Neural cell (in vitro differentiated cells): ENCODE results near the gene METAP2. TPM values are rescaled to one million over a fixed set of nuclear protein-coding genes. Genes with fewer than 3 reads are reported as not detected.

ENCODE experiments used
- H2AFZ ChIP-seq: fragments of 200-600, 300-800 bp; sonication (generic), shearing (Covaris generic); 2 replicates; pipeline ENCODE4 v1.6.0; 2014; ENCODE audit warnings: low read depth, mild to moderate bottlenecking, antibody characterized with exemption, low read length, moderate library complexity
- H3F3A ChIP-seq: fragments of 200-600 bp; shearing (Covaris generic); 2 replicates; pipeline ENCODE4 v1.6.1; 2016; ENCODE audit warnings: mild to moderate bottlenecking, moderate library complexity, mixed read lengths, antibody characterized with exemption, low read length; ENCODE audit not compliant: insufficient read depth, poor library complexity, severe bottlenecking
- H3K27ac ChIP-seq: fragments of 200-600, 300-800 bp; sonication (generic), shearing (Covaris generic); 2 replicates; pipeline ENCODE4 v1.5.1; 2014; ENCODE audit warnings: mild to moderate bottlenecking, low read length, moderate library complexity
- H3K27me3 ChIP-seq: fragments of 300-800, 200-600 bp; sonication (generic), shearing (Covaris generic); 2 replicates; pipeline ENCODE4 v1.6.0; 2014; ENCODE audit warnings: mild to moderate bottlenecking, low read depth, low read length, moderate library complexity; ENCODE audit not compliant: insufficient read depth
- H3K36me3 ChIP-seq: fragments of 300-800, 200-600 bp; sonication (generic), shearing (Covaris generic); 2 replicates; pipeline ENCODE4 v1.5.1; 2014; ENCODE audit warnings: mild to moderate bottlenecking, antibody characterized with exemption, low read length, moderate library complexity; ENCODE audit not compliant: insufficient read depth
- H3K4me2 ChIP-seq: fragments of 300-800, 200-600 bp; sonication (generic), shearing (Covaris generic); 2 replicates; pipeline ENCODE4 v1.6.0; 2014; ENCODE audit warnings: mild to moderate bottlenecking, low read length
- H3K4me3 ChIP-seq: fragments of 300-800, 200-600 bp; sonication (generic), shearing (Covaris generic); 2 replicates; pipeline ENCODE4 v1.5.1; 2014; ENCODE audit warnings: mild to moderate bottlenecking, low read length, moderate library complexity
- H3K79me2 ChIP-seq: fragments of 200-600 bp; shearing (Covaris generic); replicated peaks from 2 replicates; pipeline ENCODE4 v1.6.0; 2014; ENCODE audit warnings: mild to moderate bottlenecking, low read length, moderate library complexity; ENCODE audit not compliant: insufficient read depth
- H3K9ac ChIP-seq: fragments of 300-800, 200-600 bp; sonication (generic), shearing (Covaris generic); 2 replicates; pipeline ENCODE4 v1.6.1; 2016; ENCODE audit warnings: mild to moderate bottlenecking, low read length, mixed read lengths
- H3K9me2 ChIP-seq: fragments of 200-600 bp; shearing (Covaris generic); 2 replicates; pipeline ENCODE4 v1.6.1; 2016; ENCODE audit warnings: mild to moderate bottlenecking, low read length, mixed read lengths; ENCODE audit not compliant: insufficient read depth
- H3K9me3 ChIP-seq: fragments of 200-600, 300-800 bp; sonication (generic), shearing (Covaris generic); 2 replicates; pipeline ENCODE4 v1.6.1; 2016; ENCODE audit warnings: mild to moderate bottlenecking, mixed run types, low read length, moderate library complexity, mixed read lengths
- H4K20me1 ChIP-seq: fragments of 200-600 bp; shearing (Covaris generic); 2 replicates; pipeline ENCODE4 v1.6.1; 2016; ENCODE audit warnings: mild to moderate bottlenecking, mixed run types; ENCODE audit not compliant: insufficient read depth
- CTCF ChIP-seq: fragments of 450-650 bp; IDR thresholded peaks from 2 replicates; pipeline ENCODE4 v1.5.1; 2014; ENCODE audit warnings: antibody characterized with exemption, mild to moderate bottlenecking, moderate library complexity; ENCODE audit not compliant: poor library complexity, severe bottlenecking
- EP300 ChIP-seq: fragments of 450-650 bp; conservative IDR thresholded peaks from 2 replicates; pipeline ENCODE4 v1.6.1; 2014; ENCODE audit warnings: antibody characterized with exemption, mild to moderate bottlenecking, moderate library complexity; ENCODE audit not compliant: poor library complexity, severe bottlenecking
- EZH2 ChIP-seq: fragments of 200-600, 300-800 bp; shearing (Covaris generic), sonication (generic); IDR thresholded peaks from 2 replicates; pipeline ENCODE4 v1.6.1; 2014; ENCODE audit warnings: antibody characterized with exemption, low read length, borderline replicate concordance, mild to moderate bottlenecking; ENCODE audit not compliant: insufficient read depth, poor library complexity, severe bottlenecking
- MXI1 ChIP-seq: fragments of 450-650 bp; conservative IDR thresholded peaks from 2 replicates; pipeline ENCODE4 v1.6.1; 2014; ENCODE audit warnings: antibody characterized with exemption, mild to moderate bottlenecking; ENCODE audit not compliant: poor library complexity, severe bottlenecking
- POLR2AphosphoS5 ChIP-seq: IDR thresholded peaks from 2 replicates; pipeline ENCODE4 v1.6.1; 2012
- RAD21 ChIP-seq: fragments of 450-650 bp; conservative IDR thresholded peaks from 2 replicates; pipeline ENCODE4 v1.6.1; 2014; ENCODE audit warnings: antibody characterized with exemption, mild to moderate bottlenecking, moderate library complexity
- REST ChIP-seq: IDR thresholded peaks from 2 replicates; pipeline ENCODE4 v1.6.1; 2012; ENCODE audit warnings: borderline replicate concordance
- SMC3 ChIP-seq: fragments of 450-650 bp; conservative IDR thresholded peaks from 2 replicates; pipeline ENCODE4 v1.6.1; 2014; ENCODE audit warnings: antibody characterized with exemption, mild to moderate bottlenecking, moderate library complexity; ENCODE audit not compliant: poor library complexity
- TAF1 ChIP-seq: IDR thresholded peaks from 2 replicates; pipeline ENCODE4 v1.6.1; 2012; ENCODE audit warnings: low read depth
- polyA plus RNA-seq: library from polyadenylated mRNA; depleted of rRNA; stranded (reverse); fragments of >200 nt; gene quantifications from 2 replicates; pipeline ENCODE4 v1.2.3, GENCODE V29; 2014
- small RNA-seq, 3 experiments: library from RNA; depleted of rRNA; stranded (forward); fragments of <200 nt; gene quantifications; one replicate each; pipeline ENCODE3, GENCODE V24; 2012

The METAP2 gene
- polyA plus RNA-seq, 1 donor from 2014 or later, result 78.0 TPM

GRCh38 chr12:95554532-95555071, 80.7 kb downstream of the METAP2 start:
- H3K4me2 ChIP-seq, result no peak overlapping the region
- H3K9me3 ChIP-seq, result no peaks in the 10 kb centered on the region
- no peak overlapping the region for H2AFZ ChIP-seq
- no peak overlapping the region for H3K4me3 ChIP-seq
- no peaks in the 10 kb centered on the region for H3K36me3 ChIP-seq
- no peaks in the 10 kb centered on the region for H3F3A ChIP-seq
- no peaks in the 10 kb centered on the region for H3K27me3 ChIP-seq
- no peaks in the 10 kb centered on the region for H4K20me1 ChIP-seq
- H3K27ac ChIP-seq, result no peak overlapping the region
- no peaks in the 10 kb centered on the region for H3K9me2 ChIP-seq
- no peaks in the 10 kb centered on the region for H3K79me2 ChIP-seq
- no peak for TF ChIP-seq EZH2
- H3K9ac ChIP-seq, result no peak overlapping the region

- no peaks in the 10 kb centered on the region for H3K9me2 ChIP-seq
- no peak for TF ChIP-seq RAD21
- no peak for TF ChIP-seq EP300
- no peak for TF ChIP-seq SMC3
- no peak for TF ChIP-seq REST
- no peak for TF ChIP-seq EZH2
- no peak for TF ChIP-seq CTCF
- TF ChIP-seq TAF1, result no peak
- TF ChIP-seq POLR2AphosphoS5, result no peak
- TF ChIP-seq MXI1, result no peak
- no peak overlapping the region for H3K27ac ChIP-seq
- no peaks in the 10 kb centered on the region for H3K9me3 ChIP-seq
- H3K4me3 ChIP-seq, result no peak overlapping the region
- H3K36me3 ChIP-seq, result no peaks in the 10 kb centered on the region
- no peak overlapping the region for H2AFZ ChIP-seq
- H3K4me2 ChIP-seq, result no peak overlapping the region
- H3F3A ChIP-seq, result no peaks in the 10 kb centered on the region
- no peaks in the 10 kb centered on the region for H3K79me2 ChIP-seq
- no peaks in the 10 kb centered on the region for H4K20me1 ChIP-seq
- no peak overlapping the region for H3K9ac ChIP-seq
- no peaks in the 10 kb centered on the region for H3K27me3 ChIP-seq
Measured at GRCh38 chr12:95557625-95558024, 83.7 kb downstream of the METAP2 start.

Small RNA genes within 50 kb of the gene (small RNA-seq; reads per million reads assigned to genes)
- 0 to 2.0 (median 0) reads per million in 3 experiments for gene RNU6-735P

Other genes with a start within 250 kb of the METAP2 start
- 3.2 and 3.7 TPM in 2 replicates for gene USP44, start 77.3 kb downstream of the METAP2 start, polyA plus RNA-seq